Measurements from ENCODE around the gene ENPP3.

Gene ENPP3

DNA sequence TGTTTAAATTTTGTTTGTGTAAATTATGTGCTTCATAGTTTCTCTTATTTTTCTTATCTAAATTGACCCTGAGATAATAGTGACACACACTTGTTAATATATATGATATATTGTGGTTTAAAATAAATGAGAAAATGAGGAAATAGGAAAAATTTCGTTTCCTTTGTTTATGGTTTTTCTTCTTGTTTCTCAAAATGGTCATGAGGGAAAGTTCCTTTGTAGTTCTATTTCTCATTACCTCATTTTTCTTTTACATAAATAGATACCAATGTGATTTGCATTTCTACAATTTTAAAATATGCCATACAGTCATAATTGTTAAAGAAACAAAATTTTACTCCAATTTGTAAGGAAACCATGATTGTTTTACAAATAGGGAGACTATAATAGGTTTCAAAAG is 54.9 kb downstream of the ENPP3 start:
- no peak overlapping the region for H3K27ac ChIP-seq (ENCODE audit: low read length)
- ATAC-seq (ENCODE audit: insufficient read depth, low read depth), result no peak
- no peak overlapping the region for H3K4me2 ChIP-seq (ENCODE audit: insufficient read depth, low read length)

DNA sequence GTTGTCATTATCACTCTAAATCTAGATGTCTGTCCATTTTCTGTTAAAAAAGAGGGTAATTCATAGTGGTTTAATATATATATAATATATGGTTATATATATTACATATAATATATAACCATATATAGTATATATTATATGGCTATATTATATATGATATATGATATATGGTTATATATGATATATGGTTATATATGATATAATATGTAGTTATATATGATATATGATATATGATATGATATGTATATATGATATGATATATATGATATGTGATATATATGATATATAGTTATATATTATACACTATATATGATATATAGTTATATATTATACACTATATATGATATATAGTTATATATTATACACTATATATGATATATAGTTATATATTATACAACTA is 55.5 kb downstream of the ENPP3 start:
- no peaks in the 10 kb centered on the region for H3K36me3 ChIP-seq (ENCODE audit: insufficient read depth, low read length)
- DNase-seq (no peak), ATAC-seq (ENCODE audit: insufficient read depth, low read depth) (no peak)
- no peak overlapping the region for H3K27ac ChIP-seq (ENCODE audit: low read length)
- no peak overlapping the region for H3K4me3 ChIP-seq (ENCODE audit: low read depth in 1 of 2, low read length in 2 of 2)
- no peak for TF ChIP-seq EZH2 (IDR thresholded peaks at IDR 0.05; ENCODE audit: borderline replicate concordance, low read depth, low read length, severe bottlenecking)
- TF ChIP-seq, protein P1, sequence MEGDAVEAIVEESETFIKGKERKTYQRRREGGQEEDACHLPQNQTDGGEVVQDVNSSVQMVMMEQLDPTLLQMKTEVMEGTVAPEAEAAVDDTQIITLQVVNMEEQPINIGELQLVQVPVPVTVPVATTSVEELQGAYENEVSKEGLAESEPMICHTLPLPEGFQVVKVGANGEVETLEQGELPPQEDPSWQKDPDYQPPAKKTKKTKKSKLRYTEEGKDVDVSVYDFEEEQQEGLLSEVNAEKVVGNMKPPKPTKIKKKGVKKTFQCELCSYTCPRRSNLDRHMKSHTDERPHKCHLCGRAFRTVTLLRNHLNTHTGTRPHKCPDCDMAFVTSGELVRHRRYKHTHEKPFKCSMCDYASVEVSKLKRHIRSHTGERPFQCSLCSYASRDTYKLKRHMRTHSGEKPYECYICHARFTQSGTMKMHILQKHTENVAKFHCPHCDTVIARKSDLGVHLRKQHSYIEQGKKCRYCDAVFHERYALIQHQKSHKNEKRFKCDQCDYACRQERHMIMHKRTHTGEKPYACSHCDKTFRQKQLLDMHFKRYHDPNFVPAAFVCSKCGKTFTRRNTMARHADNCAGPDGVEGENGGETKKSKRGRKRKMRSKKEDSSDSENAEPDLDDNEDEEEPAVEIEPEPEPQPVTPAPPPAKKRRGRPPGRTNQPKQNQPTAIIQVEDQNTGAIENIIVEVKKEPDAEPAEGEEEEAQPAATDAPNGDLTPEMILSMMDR (IDR thresholded peaks at IDR 0.05; ENCODE audit: borderline replicate concordance, extremely low read depth, low read length, poor library complexity, severe bottlenecking), result no peak
- no peak overlapping the region for H3K9ac ChIP-seq (ENCODE audit: low read depth, low read length)
- no peaks in the 10 kb centered on the region for H3K4me1 ChIP-seq (ENCODE audit: insufficient read depth, low read length)
- no peaks in the 10 kb centered on the region for H3K9me3 ChIP-seq (ENCODE audit: insufficient read depth, low read length, severe bottlenecking)
- no peak overlapping the region for H3K4me2 ChIP-seq (ENCODE audit: insufficient read depth, low read length)
- H4K20me1 ChIP-seq (ENCODE audit: insufficient read depth, low read length), result no peaks in the 10 kb centered on the region
- no peak overlapping the region for H2AFZ ChIP-seq (ENCODE audit: low read depth, low read length)
- no peaks in the 10 kb centered on the region for H3K27me3 ChIP-seq (ENCODE audit: insufficient read depth, low read length, poor library complexity)
- no peaks in the 10 kb centered on the region for H3K79me2 ChIP-seq (ENCODE audit: insufficient read depth, low read length)

More for the DNA sequence above, 54.9 kb downstream of the ENPP3 start:
- no peak for TF ChIP-seq EZH2 (IDR thresholded peaks at IDR 0.05; ENCODE audit: borderline replicate concordance, low read depth, low read length, severe bottlenecking)
- TF ChIP-seq, protein P1 (IDR thresholded peaks at IDR 0.05; ENCODE audit: borderline replicate concordance, extremely low read depth, low read length, poor library complexity, severe bottlenecking), result no peak
- no peak overlapping the region for H3K4me3 ChIP-seq (ENCODE audit: low read depth in 1 of 2, low read length in 2 of 2)
- no peaks in the 10 kb centered on the region for H3K9me3 ChIP-seq (ENCODE audit: insufficient read depth, low read length, severe bottlenecking)
- H2AFZ ChIP-seq (ENCODE audit: low read depth, low read length), result no peak overlapping the region
- no peak overlapping the region for H3K9ac ChIP-seq (ENCODE audit: low read depth, low read length)
- no peaks in the 10 kb centered on the region for H3K36me3 ChIP-seq (ENCODE audit: insufficient read depth, low read length)
- no peaks in the 10 kb centered on the region for H3K4me1 ChIP-seq (ENCODE audit: insufficient read depth, low read length)
- no peaks in the 10 kb centered on the region for H4K20me1 ChIP-seq (ENCODE audit: insufficient read depth, low read length)
- H3K27me3 ChIP-seq (ENCODE audit: insufficient read depth, low read length, poor library complexity), result no peaks in the 10 kb centered on the region
- DNase-seq, result no peak
- no peaks in the 10 kb centered on the region for H3K79me2 ChIP-seq (ENCODE audit: insufficient read depth, low read length)

DNA sequence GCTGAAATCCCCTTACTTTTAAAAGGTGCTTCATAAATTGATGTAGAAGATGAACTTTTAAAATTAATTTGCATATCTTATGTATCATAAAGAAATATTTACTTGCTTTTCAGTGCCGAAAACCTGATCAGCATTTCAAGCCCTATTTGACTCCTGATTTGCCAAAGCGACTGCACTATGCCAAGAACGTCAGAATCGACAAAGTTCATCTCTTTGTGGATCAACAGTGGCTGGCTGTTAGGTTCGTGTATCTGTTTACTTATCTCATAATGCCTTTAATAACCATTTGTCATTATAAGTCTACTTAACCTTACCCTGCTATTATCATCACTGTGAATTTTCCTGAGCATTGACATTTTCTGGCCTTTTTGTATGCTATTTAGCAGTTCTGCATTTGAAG is 56.3 kb downstream of the ENPP3 start:
- ATAC-seq (ENCODE audit: insufficient read depth, low read depth), result no peak
- H3K4me3 ChIP-seq (ENCODE audit: low read depth in 1 of 2, low read length in 2 of 2), result no peak overlapping the region
- no peaks in the 10 kb centered on the region for H3K4me1 ChIP-seq (ENCODE audit: insufficient read depth, low read length)

More for the DNA sequence above, 56.3 kb downstream of the ENPP3 start:
- Histone ChIP-seq H3K79me2 (ENCODE audit: insufficient read depth, low read length) (no peaks in the 10 kb centered on the region), H3K36me3 (ENCODE audit: insufficient read depth, low read length) (no peaks in the 10 kb centered on the region), H3K27ac (ENCODE audit: low read length) (no peak overlapping the region), H3K27me3 (ENCODE audit: insufficient read depth, low read length, poor library complexity) (no peaks in the 10 kb centered on the region), H2AFZ (ENCODE audit: low read depth, low read length) (no peak overlapping the region), H3K9me3 (ENCODE audit: insufficient read depth, low read length, severe bottlenecking) (no peaks in the 10 kb centered on the region), H3K4me2 (ENCODE audit: insufficient read depth, low read length) (no peak overlapping the region), H3K9ac (ENCODE audit: low read depth, low read length) (no peak overlapping the region), H4K20me1 (ENCODE audit: insufficient read depth, low read length) (no peaks in the 10 kb centered on the region)
- TF ChIP-seq EZH2 (IDR thresholded peaks at IDR 0.05; ENCODE audit: borderline replicate concordance, low read depth, low read length, severe bottlenecking), result no peak
- TF ChIP-seq, protein P1 (IDR thresholded peaks at IDR 0.05; ENCODE audit: borderline replicate concordance, extremely low read depth, low read length, poor library complexity, severe bottlenecking), result no peak
- DNase-seq, result no peak

Measured in DND-41 (cell line).